GM23338 (cell line): ENCODE measurements around the gene MYO3B. TPM values are rescaled to one million over a fixed set of nuclear protein-coding genes. Genes with fewer than 3 reads are reported as not detected.

ENCODE experiments used
- ATAC-seq: fragments of 200-7000 bp; cut with Tn5 transposase; 3 replicates; pipeline ENCODE4 v1.9.1; 2020
- DNase-seq: peaks from one replicate; pipeline ENCODE4 v3.0.0-alpha.2; 2015; ENCODE audit warnings: low spot score
- H2AFZ ChIP-seq: fragments of 200-600 bp; sonication (generic); 2 replicates; pipeline ENCODE4 v1.8.0; 2016; ENCODE audit warnings: antibody characterized with exemption, mild to moderate bottlenecking, moderate library complexity
- H3F3A ChIP-seq: fragments of 200-600 bp; sonication (generic); replicated peaks from 2 replicates; pipeline ENCODE4 v1.8.0; 2017; ENCODE audit warnings: antibody characterized with exemption, mixed run types, low read depth
- H3K27ac ChIP-seq: fragments of 200-600 bp; sonication (generic); 2 replicates; pipeline ENCODE4 v1.6.1; 2016; ENCODE audit warnings: low read depth
- H3K27me3 ChIP-seq: fragments of 200-600 bp; sonication (generic); 2 replicates; pipeline ENCODE4 v1.8.0; 2016; ENCODE audit warnings: mild to moderate bottlenecking, mixed run types, moderate library complexity; ENCODE audit not compliant: insufficient read depth
- H3K36me3 ChIP-seq: fragments of 200-600 bp; sonication (generic); 2 replicates; pipeline ENCODE4 v1.8.0; 2016; ENCODE audit warnings: mild to moderate bottlenecking; ENCODE audit not compliant: insufficient read depth
- H3K4me1 ChIP-seq: fragments of 200-600 bp; sonication (generic); 2 replicates; pipeline ENCODE4 v1.8.0; 2016; ENCODE audit warnings: mild to moderate bottlenecking, moderate library complexity; ENCODE audit not compliant: insufficient read depth
- H3K4me2 ChIP-seq: fragments of 200-600 bp; sonication (generic); 2 replicates; pipeline ENCODE4 v1.7.1; 2017; ENCODE audit warnings: mixed run types
- H3K4me3 ChIP-seq: fragments of 200-600 bp; sonication (generic); 2 replicates; pipeline ENCODE4 v1.6.1; 2016; ENCODE audit warnings: mixed run types
- H3K79me2 ChIP-seq: fragments of 200-600 bp; sonication (generic); replicated peaks from 2 replicates; pipeline ENCODE4 v1.8.0; 2017; ENCODE audit warnings: mild to moderate bottlenecking; ENCODE audit not compliant: insufficient read depth
- H3K9me2 ChIP-seq: fragments of 200-600 bp; sonication (generic); 2 replicates; pipeline ENCODE4 v1.8.0; 2017; ENCODE audit not compliant: insufficient read depth
- H4K20me1 ChIP-seq: fragments of 200-600 bp; sonication (generic); replicated peaks from 2 replicates; pipeline ENCODE4 v1.8.0; 2017; ENCODE audit warnings: mild to moderate bottlenecking; ENCODE audit not compliant: insufficient read depth
- H3K27ac Mint-ChIP-seq: 2 replicates; pipeline ENCODE4 v1.8.0; 2020; ENCODE audit warnings: inconsistent platforms, mild to moderate bottlenecking, moderate library complexity, mixed read lengths
- H3K27me3 Mint-ChIP-seq: 3 replicates; pipeline ENCODE4 v1.8.0; 2022; ENCODE audit warnings: low read depth, mild to moderate bottlenecking, moderate library complexity, mixed read lengths, inconsistent platforms; ENCODE audit not compliant: insufficient read depth, poor library complexity
- H3K36me3 Mint-ChIP-seq: 3 replicates; pipeline ENCODE4 v1.8.0; 2021; ENCODE audit warnings: low read depth, mild to moderate bottlenecking, inconsistent platforms, moderate library complexity, mixed read lengths
- H3K4me1 Mint-ChIP-seq: 3 replicates; pipeline ENCODE4 v1.8.0; 2020; ENCODE audit warnings: mild to moderate bottlenecking, inconsistent platforms, mixed read lengths
- H3K4me3 Mint-ChIP-seq: 3 replicates; pipeline ENCODE4 v1.8.0; 2021; ENCODE audit warnings: moderate library complexity, mild to moderate bottlenecking, inconsistent platforms, mixed read lengths
- H3K9me3 Mint-ChIP-seq: 3 replicates; pipeline ENCODE4 v1.8.0; 2020; ENCODE audit warnings: moderate library complexity, mild to moderate bottlenecking, inconsistent platforms, mixed read lengths
- CREB1 ChIP-seq: fragments of 250-450 bp; sonication (Bioruptor Pico); IDR thresholded peaks from 2 replicates; pipeline ENCODE4 v1.5.0; 2020; ENCODE audit warnings: low read depth, mild to moderate bottlenecking, moderate library complexity
- EZH2phosphoT487 ChIP-seq: fragments of 200-600 bp; sonication (generic); IDR thresholded peaks from one replicate; pipeline ENCODE4 v1.8.1; 2018; ENCODE audit warnings: antibody characterized with exemption; ENCODE audit not compliant: unreplicated experiment
- STAT1 ChIP-seq: IDR thresholded peaks from one replicate; pipeline ENCODE4 v1.6.1; 2016; ENCODE audit warnings: antibody characterized with exemption; ENCODE audit not compliant: unreplicated experiment
- ZNF462 ChIP-seq: fragments of 250-450 bp; sonication (Bioruptor Pico); IDR thresholded peaks from 2 replicates; pipeline ENCODE4 v1.5.0; 2020; ENCODE audit warnings: mild to moderate bottlenecking, moderate library complexity
- polyA plus RNA-seq: library from polyadenylated mRNA; unstranded; fragments of >200 nt; fragmentation: Nextera tagmentation; extraction: Ambion mirVana; gene quantifications from 2 replicates; pipeline ENCODE4 v1.2.1, GENCODE V29; 2016
- total RNA-seq: library from RNA; depleted of rRNA; stranded (reverse); fragments of >200 nt; shearing (Covaris generic); gene quantifications from 2 replicates; pipeline ENCODE4 v1.2.3, GENCODE V29; 2014

The MYO3B gene
- total and polyA plus RNA-seq, 2 experiments from 2014 or later = 0.42 TPM; not detected in 1

DNA sequence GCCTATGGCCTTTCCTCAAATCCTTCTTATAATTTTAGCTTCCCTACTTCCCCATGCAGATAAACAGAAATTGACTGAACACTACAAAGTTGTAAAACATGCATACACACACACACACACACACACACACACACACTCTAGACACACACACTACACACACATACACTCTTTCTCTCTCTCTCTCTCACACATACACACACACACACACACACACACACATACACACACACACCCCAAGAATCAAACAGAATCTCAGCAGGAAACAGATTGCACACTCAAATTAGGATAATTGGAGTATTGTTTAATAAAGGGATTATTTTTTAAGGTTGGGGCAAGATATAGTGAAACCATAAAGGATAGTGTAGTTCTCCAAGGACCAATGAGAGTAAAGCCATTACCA lies 385.0 kb downstream of the MYO3B start (continued):
- TF ChIP-seq ZNF462 (CRISPR knock-in tag) = no peak

GRCh38 chr2:170563401-170563800 lies 385.5 kb downstream of the MYO3B start:
- Histone ChIP-seq H3K79me2 (no peaks in the 10 kb centered on the region), H3K4me2 (no peak overlapping the region), H3K4me1 (no peaks in the 10 kb centered on the region), H3K9me2 (0 out of 2 replicates have a peak, but pooled peaks cover 3% of the 10 kb centered on the region), H3K36me3 (no peaks in the 10 kb centered on the region), H3K27ac (no peak overlapping the region), H3F3A (no peaks in the 10 kb centered on the region), H4K20me1 (no peaks in the 10 kb centered on the region), H2AFZ (no peak overlapping the region), H3K4me3 (no peak overlapping the region), H3K27me3 (no peaks in the 10 kb centered on the region)
- Mint-ChIP-seq H3K9me3 (no peaks in the 10 kb centered on the region), H3K27ac (no peak overlapping the region), H3K27me3 (no peaks in the 10 kb centered on the region), H3K4me1 (no peaks in the 10 kb centered on the region; the same call in 2 of the 3 replicates), H3K4me3 (no peak overlapping the region), H3K36me3 (no peaks in the 10 kb centered on the region)
- no peak for DNase-seq
- TF ChIP-seq CREB1 (CRISPR knock-in tag) (no peak), STAT1 (no peak), ZNF462 (CRISPR knock-in tag) (no peak), EZH2phosphoT487 (no peak)
- no peak for ATAC-seq
